Fibroblast of skin of left biceps (primary cell): ENCODE results near the gene MAP6.

Experiments
- DNase-seq, 2 experiments: peaks; one replicate each; pipeline ENCODE4 v3.0.0-alpha.2; 2013; ENCODE audit warnings: low read depth in 2 of 2

The MAP6 gene

DNA sequence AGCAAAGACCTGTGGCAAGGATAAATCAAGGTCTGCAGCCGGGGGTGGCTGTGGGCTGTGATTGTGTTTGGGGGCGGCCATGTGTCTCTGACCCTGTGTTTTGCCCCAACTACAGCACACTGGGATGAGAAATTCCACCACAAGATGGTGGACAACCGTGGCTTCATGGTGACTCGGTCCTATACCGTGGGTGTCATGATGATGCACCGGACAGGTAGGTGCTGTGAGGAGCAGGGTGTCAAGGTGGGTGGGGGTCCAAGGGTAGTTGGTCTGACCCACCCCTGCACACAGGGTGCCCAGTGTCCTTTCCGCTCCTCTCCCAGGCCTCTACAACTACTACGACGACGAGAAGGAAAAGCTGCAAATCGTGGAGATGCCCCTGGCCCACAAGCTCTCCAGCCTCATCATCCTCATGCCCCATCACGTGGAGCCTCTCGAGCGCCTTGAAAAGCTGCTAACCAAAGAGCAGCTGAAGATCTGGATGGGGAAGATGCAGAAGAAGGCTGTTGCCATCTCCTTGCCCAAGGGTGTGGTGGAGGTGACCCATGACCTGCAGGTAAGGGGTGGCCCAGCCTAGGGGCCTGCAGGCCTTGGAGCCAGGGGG is 100.1 kb downstream of the MAP6 start:
- DNase-seq = no peak

DNA sequence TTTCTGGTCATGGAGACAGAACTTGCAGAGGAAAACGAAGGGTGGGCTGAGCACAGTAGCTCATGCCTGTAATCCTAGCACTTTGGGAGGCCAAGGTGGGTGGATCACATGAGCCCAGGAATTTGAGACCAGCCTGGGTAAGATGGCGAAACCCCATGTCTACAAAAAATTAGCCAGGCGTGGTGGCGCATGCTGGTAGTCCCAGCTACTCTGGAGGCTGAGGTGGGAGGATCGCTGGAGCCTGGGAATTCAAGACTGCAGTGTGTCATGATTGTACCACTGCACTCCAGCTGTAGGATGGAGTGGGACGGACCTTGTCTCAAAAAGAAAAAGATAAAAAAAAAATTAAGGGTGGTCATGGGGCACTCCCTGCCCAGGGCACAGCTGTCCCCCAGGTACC is 100.9 kb downstream of the MAP6 start:
- no peak for DNase-seq

DNA sequence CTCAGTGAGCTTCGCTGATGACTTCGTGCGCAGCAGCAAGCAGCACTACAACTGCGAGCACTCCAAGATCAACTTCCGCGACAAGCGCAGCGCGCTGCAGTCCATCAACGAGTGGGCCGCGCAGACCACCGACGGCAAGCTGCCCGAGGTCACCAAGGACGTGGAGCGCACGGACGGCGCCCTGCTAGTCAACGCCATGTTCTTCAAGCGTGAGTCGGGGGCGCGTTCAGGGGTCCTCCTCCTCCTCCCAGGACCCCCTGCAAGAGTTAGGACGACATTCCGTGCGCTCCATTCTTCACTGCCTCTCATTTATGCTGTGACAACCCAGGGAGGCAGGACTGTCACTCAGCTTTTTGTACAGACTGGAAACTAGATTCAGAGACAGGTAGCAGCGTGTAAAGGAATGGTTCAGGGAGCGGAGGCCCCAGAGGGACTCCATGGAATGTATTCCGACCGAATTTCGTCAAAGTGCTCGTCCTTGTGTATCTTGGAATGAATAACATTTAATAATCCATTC is 102.0 kb downstream of the MAP6 start:
- no peak for DNase-seq

DNA sequence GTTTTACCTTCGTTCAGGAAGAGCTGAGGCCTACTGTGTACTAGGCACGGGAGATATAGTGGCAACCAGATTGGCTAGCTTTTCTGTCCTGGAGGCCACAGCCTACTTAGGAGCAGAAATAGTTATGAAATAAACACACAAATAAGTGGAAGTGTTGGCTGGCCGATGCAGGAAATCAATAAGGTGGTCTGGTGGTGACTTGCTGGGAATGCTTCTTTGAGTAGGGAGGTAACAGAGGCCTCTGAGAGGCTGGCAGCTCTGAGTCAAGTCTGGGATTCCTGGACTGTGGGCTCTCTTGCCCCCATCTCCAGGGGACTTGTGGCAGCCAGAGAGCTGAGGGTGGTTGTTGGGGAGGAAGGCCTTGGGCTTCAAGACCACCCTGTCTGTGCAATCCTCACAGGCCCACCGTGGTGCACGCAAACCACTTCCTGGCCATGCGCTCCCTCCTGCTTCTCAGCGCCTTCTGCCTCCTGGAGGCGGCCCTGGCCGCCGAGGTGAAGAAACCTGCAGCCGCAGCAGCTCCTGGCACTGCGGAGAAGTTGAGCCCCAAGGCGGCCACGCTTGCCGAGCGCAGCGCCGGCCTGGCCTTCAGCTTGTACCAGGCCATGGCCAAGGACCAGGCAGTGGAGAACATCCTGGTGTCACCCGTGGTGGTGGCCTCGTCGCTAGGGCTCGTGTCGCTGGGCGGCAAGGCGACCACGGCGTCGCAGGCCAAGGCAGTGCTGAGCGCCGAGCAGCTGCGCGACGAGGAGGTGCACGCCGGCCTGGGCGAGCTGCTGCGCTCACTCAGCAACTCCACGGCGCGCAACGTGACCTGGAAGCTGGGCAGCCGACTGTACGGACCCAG is 102.7 kb downstream of the MAP6 start:
- no peak for DNase-seq

DNA sequence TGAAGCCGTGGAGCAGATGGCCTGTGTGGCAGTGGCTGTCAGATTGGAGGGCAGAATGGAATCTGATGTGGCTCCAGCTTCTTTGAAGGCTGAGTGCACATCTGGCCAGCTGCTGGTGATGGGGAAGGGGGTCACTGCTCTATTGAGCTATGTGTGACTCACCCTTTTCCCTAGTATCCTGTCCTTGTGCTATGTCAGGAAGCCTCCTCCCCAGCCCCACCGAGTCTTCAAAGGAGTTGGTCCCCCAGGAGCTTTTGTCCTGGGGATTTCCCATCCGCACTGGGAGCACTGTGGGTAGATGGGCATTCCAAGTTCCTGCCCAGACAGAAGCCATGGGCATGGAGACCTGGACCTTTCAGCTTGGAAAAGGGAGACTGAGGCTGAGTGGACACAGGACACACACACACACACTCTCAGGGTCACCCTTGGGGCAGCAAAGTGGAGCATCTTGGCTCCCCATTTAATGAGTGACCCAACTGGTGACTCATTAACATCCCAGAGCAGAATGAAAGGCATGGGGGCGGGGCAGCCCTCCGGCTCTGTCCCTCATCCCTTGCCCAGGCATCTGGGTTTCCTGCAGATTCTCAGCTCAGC is 103.5 kb downstream of the MAP6 start:
- no peak for DNase-seq

DNA sequence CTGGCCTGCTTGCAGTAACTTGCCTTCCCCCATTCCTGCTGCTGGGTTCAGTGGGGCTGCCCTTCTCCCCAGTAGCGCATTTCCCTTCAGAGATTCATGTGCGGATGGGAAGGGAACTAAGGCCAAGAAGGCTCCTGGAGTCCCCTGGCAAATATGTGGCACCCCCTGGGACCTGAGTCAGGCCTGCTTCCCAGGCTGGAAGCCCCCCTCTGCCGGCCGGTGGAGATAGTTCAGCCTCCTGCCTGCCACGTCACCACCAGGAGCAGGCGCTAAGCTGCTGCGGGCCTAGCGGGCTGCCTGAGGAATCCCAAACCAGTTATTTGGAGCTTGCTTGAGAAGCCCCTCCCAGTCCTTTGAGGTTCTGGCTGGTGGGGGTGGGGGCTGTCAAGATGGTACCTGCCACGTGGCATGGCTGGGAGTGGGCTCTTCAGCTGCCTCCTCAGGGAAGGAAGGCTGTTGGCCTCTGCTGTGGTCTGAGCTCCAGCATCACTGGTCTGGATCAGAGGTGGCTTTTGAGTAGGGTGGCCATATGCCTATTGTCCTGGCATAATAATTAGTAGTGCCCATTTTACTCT is 104.8 kb downstream of the MAP6 start:
- DNase-seq = peak; percentile 80

DNA sequence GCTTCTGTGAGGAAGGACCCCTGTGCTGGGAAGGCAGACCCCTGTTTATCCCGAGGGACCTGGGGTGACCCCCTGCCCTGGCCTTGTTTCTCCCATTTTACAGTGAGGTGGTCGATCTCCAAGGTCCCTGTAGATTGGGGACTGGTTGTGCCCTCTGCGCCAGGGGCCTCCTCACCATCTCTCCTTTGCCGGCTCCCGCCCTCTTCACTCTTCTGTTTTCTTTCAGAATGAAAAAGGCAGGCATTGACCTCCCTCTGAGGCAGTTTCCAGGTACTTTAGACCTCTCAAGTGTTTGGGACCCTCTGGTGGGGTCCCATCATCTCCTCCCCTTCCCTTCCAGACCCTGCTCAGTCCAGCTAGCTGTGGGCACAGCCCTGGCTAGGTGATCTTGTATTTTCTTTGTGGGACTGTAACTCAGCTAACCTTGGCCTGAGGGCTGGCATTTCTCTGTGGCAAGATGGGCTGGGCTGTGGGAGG is 105.3 kb downstream of the MAP6 start:
- no peak for DNase-seq

DNA sequence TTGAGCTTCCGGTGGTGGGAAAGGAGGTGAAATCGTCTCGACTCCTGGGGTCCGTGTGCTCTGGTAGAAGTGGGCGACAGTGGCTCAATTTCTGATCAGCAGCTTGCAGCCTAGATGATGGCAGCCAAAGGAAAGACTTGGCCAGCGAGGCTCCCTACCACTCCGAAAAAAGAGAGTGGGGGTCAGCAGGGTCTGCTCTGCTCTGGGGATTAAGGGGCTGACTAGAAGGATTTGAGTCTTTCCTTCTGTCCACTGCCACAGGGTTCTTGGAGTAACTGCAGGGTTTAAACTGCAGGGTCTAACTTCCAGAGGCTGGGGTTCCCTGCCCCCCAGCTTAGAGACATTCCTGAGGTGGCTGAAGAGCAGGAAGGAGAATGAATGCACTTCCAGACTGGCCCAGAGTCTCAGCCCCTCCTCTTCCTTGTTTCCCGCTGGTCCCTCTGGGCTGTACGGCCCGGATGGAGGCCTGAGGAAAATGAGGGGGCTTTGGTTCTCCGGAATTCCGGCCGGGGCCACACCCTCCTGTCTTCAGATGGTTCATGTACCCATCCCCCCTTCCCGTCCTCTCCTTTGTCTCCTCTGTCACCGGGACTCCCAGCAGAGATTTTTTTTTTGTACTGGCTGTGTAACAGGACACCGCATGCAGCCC is 105.9 kb downstream of the MAP6 start:
- no peak for DNase-seq

DNA sequence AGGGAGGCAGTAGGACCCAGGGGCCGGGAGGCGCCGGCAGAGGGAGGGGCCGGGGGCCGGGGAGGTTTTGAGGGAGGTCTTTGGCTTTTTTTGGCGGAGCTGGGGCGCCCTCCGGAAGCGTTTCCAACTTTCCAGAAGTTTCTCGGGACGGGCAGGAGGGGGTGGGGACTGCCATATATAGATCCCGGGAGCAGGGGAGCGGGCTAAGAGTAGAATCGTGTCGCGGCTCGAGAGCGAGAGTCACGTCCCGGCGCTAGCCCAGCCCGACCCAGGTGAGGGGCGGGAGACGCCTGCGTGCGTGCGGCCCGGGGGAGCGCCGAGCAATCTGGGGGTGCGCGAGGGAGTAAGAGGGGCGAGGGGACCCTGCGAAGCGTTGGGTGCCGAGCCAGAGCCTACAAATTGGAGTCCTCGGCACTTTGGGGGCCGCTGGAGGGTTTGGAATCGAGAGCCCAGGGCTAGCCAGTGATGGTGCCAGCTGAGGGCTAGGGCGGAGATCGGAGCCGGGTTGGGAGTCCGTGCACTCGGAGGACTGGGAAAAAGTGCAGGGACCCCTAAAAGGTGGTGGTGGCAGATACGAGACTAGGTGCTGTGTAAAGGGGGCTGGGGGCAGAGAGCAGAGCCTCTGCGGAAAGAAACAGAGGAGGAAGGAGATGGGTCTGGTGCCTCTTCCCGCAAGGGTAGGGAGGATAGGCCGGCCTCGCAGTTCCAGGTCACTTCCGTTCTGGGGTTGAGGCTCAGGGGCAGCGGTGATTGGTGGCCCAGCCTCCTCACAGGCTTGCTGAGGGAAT is 106.6 kb downstream of the MAP6 start, which contains the start of gene SERPINH1:
Gene SERPINH1, plus strand, starts transcription at position 206 of the 788 bp plus-strand sequence. CDS start 4,097 bp downstream, outside the sequence.
- peak; percentile 89 to 90 for DNase-seq

DNA sequence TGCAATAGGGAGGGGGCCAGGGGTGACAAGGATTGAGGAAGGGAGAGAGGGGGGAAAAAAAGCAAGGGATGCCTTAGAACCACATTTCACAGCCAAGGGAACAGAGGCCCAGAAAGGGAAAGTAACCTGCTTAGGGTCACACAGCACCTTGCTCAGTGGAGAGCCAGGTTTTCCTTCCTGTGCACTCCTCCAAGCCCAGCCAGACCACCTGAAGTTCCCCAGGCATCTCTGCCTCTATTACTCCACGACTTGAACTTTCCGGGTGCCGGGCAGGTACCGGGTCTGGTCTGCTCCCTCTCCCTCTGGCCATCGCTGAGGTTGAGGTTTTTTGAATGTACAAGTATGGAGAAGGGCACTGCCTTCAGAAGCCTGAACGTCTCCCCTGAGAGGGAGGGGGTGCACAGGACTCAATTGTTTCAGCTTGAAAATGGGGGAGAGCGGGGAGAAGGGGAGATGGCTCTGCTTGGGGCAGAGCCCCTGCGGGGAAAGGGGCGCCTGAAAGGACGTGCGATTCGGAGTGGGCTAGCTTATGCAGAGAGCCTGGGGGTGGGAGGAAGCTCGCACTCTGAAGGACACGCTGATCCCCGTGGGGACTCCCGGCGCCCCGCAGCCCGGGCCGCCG is 107.3 kb downstream of the MAP6 start:
- DNase-seq = no peak

DNA sequence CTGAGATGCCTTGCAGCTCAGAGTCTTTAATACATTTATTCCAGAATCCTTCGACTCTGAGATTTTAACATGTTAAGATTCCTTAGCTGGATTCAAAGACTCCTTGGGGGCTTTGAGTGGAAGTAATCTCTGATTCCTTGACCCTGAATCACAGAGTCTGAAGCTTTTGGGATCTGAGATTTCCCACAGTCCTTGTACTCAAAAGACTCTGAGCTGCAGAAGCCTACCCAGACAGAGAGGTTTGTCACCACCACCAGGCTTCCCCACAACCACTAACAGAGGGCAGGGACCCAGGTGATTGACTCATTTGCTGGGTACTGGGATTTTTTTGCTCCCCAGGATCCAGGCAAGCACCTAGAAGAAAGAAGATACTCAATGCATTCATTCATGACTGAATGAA is 108.2 kb downstream of the MAP6 start:
- DNase-seq = no peak

DNA sequence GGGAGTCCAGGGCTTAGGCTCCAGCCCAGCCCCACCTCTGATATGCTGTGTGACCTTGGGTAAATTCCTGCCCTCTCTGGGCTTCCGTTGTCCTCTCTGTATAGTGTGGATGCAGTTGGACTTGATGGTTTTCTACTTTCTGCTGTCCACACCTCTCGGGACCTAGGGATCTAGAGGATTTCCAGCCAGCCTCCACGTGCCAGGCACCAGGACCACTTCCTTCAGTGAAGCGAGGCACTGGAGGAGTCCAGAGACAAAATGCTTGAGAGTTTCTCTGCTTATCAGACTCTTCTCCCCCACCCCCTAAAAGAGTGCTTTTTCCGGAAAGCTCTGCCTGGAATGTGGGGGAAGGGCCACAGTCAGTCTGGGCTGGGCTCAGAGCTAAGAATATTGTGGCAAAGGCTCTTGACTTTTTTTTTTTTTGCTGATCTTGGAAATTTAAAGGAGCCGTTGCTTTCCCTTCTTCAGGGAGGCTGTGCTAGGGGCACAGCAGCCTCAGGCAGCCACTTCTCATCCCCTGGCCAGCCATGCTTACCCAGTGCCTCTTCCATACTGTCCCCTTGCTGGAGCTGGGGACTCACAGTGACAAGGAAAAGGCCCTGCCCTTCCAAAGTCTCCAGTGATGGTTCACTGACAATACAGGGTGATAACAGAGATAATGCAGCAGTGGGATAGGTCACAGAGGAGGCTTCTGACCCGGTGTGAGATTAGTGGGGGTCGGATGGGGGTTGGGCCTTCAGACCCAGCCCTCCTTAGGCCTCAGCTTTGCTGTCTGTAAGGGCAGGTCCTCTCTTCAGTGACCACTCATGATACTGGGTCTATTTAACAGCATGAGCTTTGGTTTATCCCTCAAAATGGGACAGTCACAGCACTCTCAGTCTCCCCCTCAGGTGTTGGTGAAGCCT is 109.6 kb downstream of the MAP6 start:
- DNase-seq = peak; percentile 85 to 88

DNA sequence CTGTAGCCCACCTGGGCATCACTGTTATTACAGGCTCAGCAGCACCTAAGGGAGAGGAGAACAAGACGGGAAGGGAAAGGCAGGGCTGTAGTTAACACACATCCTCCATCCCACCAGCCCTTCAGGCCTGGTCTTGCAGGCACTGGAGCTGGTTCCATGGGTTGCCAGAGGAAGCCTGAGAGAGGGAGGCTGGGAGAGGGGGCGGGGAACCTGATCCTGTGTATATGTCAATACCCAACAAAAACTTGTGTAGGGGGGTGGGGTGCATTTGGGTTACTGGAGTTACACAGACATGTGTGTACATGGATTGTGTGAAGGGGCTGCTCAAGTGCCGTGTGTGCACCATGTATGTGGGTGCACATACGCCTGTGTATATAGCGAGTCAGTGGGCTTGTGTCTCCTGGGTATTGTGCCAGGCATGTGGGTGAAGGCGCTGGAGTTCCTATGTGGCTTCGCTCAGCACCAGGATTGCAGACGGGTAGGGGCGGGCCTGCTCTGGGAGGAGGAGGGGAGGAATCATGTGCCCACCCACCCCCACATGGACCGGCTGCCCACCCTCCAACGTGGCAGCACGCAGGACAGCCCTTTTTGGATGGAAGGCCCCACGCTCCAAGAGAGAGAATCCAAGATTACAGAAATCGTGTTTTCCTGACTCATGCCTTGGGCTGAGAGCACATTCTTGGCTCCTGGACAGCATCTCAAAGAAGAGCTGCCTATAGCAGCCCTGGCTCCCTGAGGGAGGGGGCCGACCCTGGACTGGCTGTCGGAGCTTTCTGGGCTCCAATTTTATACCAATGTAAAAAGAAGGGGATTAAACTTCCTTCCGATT is 111.0 kb downstream of the MAP6 start:
- peak; percentile 94 for DNase-seq

DNA sequence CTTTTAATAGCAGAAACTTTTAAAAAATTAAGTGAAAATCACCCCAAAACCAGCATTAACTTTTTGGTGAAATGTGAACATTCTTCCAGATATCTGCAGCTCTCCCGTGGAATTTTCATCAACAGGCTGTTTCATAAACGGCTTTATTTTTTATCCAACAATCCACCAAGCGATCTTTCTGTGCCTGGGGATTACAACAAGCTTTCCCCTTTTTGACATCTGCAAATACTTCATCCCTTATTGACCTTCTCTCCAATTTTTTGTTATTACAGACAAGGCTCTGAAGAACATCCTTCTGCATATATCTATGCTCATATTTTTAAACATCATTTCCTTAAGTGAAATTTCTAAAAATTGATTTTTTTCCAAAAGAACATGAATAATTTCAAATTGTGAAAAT is 112.6 kb downstream of the MAP6 start:
- DNase-seq = no peak

DNA sequence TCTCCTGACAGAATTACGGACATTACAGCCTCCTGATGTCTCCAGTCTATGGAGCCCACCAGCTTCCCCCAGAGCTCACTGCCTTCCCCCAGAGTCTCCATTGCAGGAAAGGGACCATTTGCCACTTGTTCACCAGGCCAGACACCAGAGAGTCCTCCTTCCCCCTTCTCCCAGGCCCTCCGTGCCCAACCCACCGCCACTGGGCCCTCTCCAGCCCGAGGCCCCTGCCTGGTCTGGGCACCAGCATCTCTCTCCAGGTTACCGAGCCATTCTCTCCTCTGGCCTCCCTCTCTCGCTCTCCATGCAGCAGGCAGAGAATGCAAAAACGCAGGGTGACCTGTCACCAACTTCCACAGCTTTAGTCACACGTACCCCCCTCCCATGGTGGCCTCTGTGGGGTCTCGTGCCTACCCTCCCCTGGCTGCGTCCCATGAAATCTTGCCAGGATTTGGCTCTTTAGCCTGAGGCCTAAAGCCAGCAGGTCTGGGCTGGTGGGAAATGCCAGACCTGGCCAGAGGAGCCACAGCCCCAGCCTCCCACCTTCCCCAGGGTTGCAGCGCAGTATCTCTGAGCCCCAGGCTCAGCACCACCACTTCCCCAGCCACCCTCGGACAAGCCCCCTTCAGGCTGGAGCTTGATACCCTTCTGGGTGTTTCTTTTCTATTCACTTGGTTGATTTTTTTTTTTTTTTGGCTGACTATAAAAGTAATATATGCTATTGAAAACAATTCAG is 113.6 kb downstream of the MAP6 start:
- DNase-seq = no peak

DNA sequence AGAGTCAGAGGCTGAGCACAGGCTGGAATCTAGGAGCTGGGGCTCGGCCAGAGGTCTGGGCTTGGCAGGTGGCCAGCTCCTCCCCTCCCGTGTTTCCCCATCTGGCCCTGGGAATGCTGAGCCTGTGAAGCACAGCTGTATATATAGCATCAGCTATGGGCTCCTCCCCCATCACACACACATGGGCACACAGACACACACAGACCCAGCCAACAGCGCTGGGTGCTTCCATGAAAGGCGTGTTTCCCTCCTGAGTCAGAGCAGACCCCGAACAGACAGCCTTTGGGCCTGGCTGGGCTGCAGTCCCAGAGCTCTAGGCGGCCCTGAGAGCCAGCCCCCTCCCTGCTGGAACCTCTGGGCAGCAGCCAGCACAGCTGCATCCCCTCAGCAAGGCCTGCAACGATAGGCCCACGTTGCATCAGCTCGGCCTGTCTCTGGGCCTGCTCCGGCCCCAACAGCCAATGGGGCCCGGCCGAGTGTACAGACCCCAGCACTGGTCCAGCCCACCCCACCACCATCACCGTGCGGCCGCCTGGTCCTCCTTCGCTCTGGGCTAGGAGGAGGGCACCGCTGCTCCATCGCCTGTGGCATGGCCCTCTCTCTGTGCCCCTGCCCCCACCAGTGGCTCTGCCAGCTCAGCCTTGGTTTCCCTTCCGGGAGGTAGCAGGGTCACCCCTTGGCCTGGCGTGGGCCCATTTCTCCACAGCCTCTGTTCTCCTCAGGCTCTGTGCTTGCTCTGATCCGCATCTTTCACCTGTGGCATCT is 114.4 kb downstream of the MAP6 start:
- peak; percentile 100 for DNase-seq

DNA sequence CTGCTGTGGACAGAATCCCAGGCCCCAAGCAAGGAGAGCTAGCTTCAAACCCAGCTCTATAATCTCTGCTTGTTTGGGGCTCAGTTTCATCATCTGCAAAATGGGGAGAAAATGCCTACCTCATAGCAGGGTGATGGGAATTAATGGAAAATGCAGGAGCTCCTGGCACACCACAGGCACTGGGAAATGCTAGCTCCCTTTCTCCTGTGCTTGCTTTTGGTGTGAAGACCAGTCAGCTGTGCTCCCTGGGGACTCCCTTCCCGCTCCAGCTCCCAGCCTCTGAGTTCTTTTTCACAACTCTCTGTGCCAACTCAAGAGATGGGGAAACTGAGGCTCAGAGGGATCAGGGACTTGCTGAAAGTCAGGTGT is 115.0 kb downstream of the MAP6 start:
- DNase-seq = no peak
